Ovary (tissue), 9 donors: ENCODE measurements around the gene ZSCAN25. TPM values are rescaled to one million over a fixed set of nuclear protein-coding genes. Genes with fewer than 3 reads are reported as not detected.

Experiments
- DNase-seq, 5 donors: peaks; one replicate each; pipeline ENCODE4 v3.0.0-alpha.2; 2019 to 2020
- H3K27ac ChIP-seq, 2 donors: fragments of 200-600 bp; one replicate each; pipeline versions ENCODE4 v1.5.1 to v1.8.0; 2019 to 2022
- H3K27me3 ChIP-seq: fragments of 200-600 bp; one replicate; pipeline ENCODE4 v1.8.0; 2022
- H3K36me3 ChIP-seq: fragments of 200-600 bp; sonication (generic); one replicate; pipeline ENCODE4 v1.5.1; 2019
- H3K4me1 ChIP-seq: one replicate; pipeline ENCODE4 v1.8.1; 2013; ENCODE audit warnings: mild to moderate bottlenecking, moderate library complexity; ENCODE audit not compliant: insufficient read depth
- H3K4me3 ChIP-seq: fragments of 200-600 bp; sonication (generic); one replicate; pipeline ENCODE4 v1.5.1; 2017
- H3K9me3 ChIP-seq, 2 donors: fragments of 200-600 bp in 1 of 2; sonication (generic) in 1 of 2; one replicate each; pipeline versions ENCODE4 v1.5.1 to v1.8.1; 2013 to 2019; ENCODE audit warnings: mild to moderate bottlenecking in 1 of 2, moderate library complexity in 1 of 2
- EP300 ChIP-seq: sonication (generic); formaldehyde crosslinking; IDR thresholded peaks from one replicate; pipeline ENCODE4 v1.6.1; 2017; ENCODE audit warnings: antibody characterized with exemption
- POLR2A ChIP-seq: fragments of 450-650 bp; IDR thresholded peaks from one replicate; pipeline ENCODE4 v1.6.1; 2017; ENCODE audit warnings: antibody characterized with exemption, mild to moderate bottlenecking, moderate library complexity
- whole genome bisulfite sequencing, 3 donors: extraction: QIAGEN DNeasy Blood & Tissue Kit in 1 of 3; methylation state at CpG; one replicate each; pipeline versions ENCODE4 v1.1.5 to v1.1.7; 2013 to 2017; 5-methylcytosine and 5-hydroxymethylcytosine counted together
- intact Hi-C, 4 donors: fragments of 100-400 bp; cut with DNase I; formaldehyde crosslinking; loops; one replicate each; pipeline versions ENCODE4 v1.11.0 to v1.15.1; 2022 to 2023
- polyA plus RNA-seq, 2 donors: library from polyadenylated mRNA; stranded (reverse); fragments of 200-250 nt in 1 of 2; fragments of 350-450 nt in 1 of 2; fragmentation: Illumina TruSeq in 1 of 2; extraction: RNeasy Lipid Tissue Mini Kit (QIAGEN cat#74804) in 1 of 2; gene quantifications; one replicate each; pipeline ENCODE4 v1.2.3, GENCODE V29; 2013 to 2014
- total RNA-seq, 7 donors: library from RNA; depleted of rRNA in 2 of 7; stranded (reverse); fragments of >200 nt in 2 of 7; fragmentation: NEBNext Ultra II Directional in 3 of 7; extraction: Animal tissue kit (Norgen Biotek cat#: 25700) in 3 of 7; gene quantifications; one replicate each; pipeline versions ENCODE4 v1.1.0 to v1.2.4, GENCODE V29; 2016 to 2023
- TF ChIP-seq, protein P1 (sequence below), 3 donors: fragments of 450-650 bp in 2 of 3; fragments of 200-600 bp in 1 of 3; IDR thresholded peaks; one replicate each; pipeline versions ENCODE4 v1.5.1 to v1.8.0; 2016 to 2022; ENCODE audit warnings: antibody characterized with exemption in 3 of 3, mild to moderate bottlenecking in 1 of 3
- donor health status: DM: no; HTN: no; CAD: no; lungs with moderate emphysema.
- donor health status: DM: no; HTN: no; CAD: no.
- donor health status: Bipolar disorder and iron deficiency.
- donor health status: DM: yes; HTN: yes; CAD: no.
- donor health status: DM: no; HTN: no; CAD: no.
- donor health status: DM: yes; HTN: yes; CAD: no.

ZSCAN25 gene
- total and polyA plus RNA-seq, 9 donors, result 9.8 to 21.1 (median 17.3) TPM

DNA sequence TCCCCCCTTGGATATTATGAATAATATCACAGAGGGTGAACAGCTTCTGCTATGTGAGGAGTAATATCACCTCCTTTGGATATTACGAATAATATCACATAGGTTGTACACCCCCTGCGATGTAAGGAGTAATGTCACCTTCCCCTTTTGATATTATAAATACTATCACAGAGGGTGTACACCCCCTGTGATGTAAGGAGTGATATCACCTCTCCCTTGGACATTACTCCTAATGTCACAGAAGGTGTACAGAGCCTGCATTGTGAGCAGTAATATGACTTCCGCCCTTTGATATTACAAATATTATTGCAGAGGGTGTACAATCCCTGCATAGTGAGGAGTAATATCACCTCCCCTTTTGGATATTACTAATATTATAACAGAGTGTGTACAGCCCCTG, 27.9 kb upstream of the ZSCAN25 start:
- TF ChIP-seq, protein P1, sequence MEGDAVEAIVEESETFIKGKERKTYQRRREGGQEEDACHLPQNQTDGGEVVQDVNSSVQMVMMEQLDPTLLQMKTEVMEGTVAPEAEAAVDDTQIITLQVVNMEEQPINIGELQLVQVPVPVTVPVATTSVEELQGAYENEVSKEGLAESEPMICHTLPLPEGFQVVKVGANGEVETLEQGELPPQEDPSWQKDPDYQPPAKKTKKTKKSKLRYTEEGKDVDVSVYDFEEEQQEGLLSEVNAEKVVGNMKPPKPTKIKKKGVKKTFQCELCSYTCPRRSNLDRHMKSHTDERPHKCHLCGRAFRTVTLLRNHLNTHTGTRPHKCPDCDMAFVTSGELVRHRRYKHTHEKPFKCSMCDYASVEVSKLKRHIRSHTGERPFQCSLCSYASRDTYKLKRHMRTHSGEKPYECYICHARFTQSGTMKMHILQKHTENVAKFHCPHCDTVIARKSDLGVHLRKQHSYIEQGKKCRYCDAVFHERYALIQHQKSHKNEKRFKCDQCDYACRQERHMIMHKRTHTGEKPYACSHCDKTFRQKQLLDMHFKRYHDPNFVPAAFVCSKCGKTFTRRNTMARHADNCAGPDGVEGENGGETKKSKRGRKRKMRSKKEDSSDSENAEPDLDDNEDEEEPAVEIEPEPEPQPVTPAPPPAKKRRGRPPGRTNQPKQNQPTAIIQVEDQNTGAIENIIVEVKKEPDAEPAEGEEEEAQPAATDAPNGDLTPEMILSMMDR (IDR thresholded peaks at IDR 0.05), result no peak
- no peak for TF ChIP-seq EP300
- TF ChIP-seq POLR2A, result no peak
- intact Hi-C loops, result no loop called here
- no peaks in the 10 kb centered on the region for H3K4me1 ChIP-seq
- no peak overlapping the region for H3K27ac ChIP-seq
- no peaks in the 10 kb centered on the region for H3K9me3 ChIP-seq
- no peaks in the 10 kb centered on the region for H3K27me3 ChIP-seq
- 73 to 85% (median 84%) methylated on average over 3 of the region's 3 CpGs for WGBS, 3 donors
- no peaks in the 10 kb centered on the region for H3K36me3 ChIP-seq
- DNase-seq, result no peak
- no peak overlapping the region for H3K4me3 ChIP-seq

DNA sequence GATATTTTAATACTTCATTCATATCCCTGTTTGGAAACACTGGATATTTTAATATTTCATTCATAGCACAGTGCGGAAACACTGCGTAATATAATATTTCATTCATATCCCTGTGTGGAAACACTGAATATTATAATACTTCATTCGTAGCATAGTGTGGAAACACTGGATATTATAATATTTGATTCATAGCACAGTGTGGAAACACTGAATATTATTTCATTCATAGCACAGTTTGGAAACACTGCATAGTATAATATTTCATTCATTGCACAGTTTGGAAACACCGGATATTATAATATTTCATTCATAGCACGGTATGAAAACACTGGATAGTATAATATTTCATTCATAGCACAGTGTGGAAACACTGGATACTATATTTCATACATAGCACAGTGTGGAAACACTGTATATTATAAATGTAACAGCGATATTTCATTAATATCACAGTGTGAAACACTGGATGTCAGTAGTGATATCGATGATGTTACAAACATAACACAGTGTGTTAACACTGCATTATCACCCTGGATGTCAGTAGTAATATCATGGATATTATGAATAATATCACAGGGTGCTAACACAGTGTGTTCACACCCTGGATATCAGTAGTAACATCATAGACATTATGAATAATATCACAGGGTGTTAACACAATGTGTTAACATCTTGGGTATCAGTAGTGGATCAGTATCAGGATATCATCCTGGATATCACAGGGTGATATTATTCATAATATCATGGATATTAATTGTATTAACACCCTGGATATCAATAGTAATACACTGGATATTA, 21.6 kb upstream of the ZSCAN25 start:
- no peaks in the 10 kb centered on the region for H3K27me3 ChIP-seq
- no peaks in the 10 kb centered on the region for H3K9me3 ChIP-seq
- intact Hi-C loops, result no loop called here
- no peak overlapping the region for H3K4me3 ChIP-seq
- no peaks in the 10 kb centered on the region for H3K4me1 ChIP-seq
- WGBS, 3 donors, result 78 to 83% (median 80%) methylated on average over 7 of the region's 7 CpGs
- H3K27ac ChIP-seq, result no peak overlapping the region
- no peaks in the 10 kb centered on the region for H3K36me3 ChIP-seq
- TF ChIP-seq, protein P1 (IDR thresholded peaks at IDR 0.05), result no peak
- no peak for TF ChIP-seq EP300
- TF ChIP-seq POLR2A, result no peak
- no peak for DNase-seq

DNA sequence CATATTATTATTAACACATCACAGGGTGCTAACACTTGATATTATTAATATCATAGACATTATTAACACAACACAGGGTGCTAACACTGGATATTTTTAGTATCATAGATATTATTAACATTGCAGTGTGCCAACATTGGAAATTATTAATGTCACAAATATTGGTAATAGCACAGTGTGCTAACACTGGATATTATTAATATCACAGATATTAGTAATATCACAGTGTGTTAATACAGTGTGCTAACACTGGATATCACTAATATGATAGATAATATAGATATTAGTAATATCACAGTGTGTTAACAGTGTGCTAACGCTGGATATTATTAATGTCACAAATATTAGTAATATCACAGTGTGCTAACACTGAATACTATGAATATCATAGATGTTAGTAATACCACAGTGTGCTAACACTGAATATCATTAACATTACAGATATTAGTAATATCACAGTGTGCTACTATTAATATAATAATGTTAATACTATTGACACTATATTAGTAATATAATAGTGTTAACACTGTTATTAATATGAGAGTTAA, 20.3 kb upstream of the ZSCAN25 start:
- TF ChIP-seq, protein P1 (IDR thresholded peaks at IDR 0.05), result no peak
- TF ChIP-seq EP300, result no peak
- no peak for TF ChIP-seq POLR2A
- Histone ChIP-seq H3K4me1 (no peaks in the 10 kb centered on the region), H3K27ac (no peak overlapping the region), H3K27me3 (no peaks in the 10 kb centered on the region), H3K36me3 (no peaks in the 10 kb centered on the region), H3K9me3 (no peaks in the 10 kb centered on the region), H3K4me3 (no peak overlapping the region)
- DNase-seq, result no peak
- 91 to 95% (median 94%) methylated on average over 1 of the region's 1 CpG for WGBS, 3 donors
- intact Hi-C loops, result no loop called here

DNA sequence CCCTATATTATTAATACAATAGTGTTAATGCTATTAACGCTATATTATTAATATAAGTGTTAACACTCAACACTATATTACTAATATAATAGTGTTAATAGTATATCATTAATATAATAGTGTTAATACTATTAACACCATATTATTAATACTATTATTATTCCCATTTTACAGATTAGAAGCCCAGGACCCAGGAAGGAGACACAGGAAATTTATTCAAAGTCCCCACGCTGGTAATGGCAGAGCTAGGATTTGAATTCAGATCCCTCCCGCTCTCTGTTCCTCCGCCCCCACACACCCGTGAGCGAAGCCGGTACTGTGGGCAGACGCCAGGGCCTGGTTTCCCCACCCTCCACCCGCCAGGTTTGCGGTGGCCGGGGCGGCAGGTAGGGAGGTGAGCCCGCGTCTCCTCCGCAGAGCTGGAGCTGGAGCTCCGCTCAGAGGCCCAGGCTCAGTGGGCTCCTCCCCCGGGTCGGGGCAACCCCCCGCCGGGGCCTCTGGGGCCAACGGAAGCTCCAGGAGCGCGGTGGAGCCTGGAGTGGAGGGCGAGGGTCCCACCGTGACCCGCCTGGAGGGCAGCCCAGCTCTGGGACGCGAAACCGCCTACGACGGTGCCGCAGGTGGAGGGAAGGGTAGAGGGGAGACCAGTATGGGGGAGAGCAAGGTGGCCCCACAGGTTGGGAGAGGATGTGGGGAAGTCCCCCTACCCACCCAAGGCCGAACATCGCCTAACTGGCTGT, 18.8 kb upstream of the ZSCAN25 start, which contains the start of gene TMEM225B:
TSS of gene TMEM225B (plus strand) at position 506 of the 740 bp plus-strand sequence. CDS start 6,122 bp downstream, outside the sequence.
- WGBS, 3 donors, result 64 to 77% (median 67%) methylated on average over 34 of the region's 34 CpGs
- H3K4me1 ChIP-seq, result no peaks in the 10 kb centered on the region
- TF ChIP-seq, protein P1 (IDR thresholded peaks at IDR 0.05), result no peak
- TF ChIP-seq POLR2A (no peak), EP300 (no peak)
- H3K36me3 ChIP-seq, result no peaks in the 10 kb centered on the region
- no peak within 1 kb of the TSS for H3K27ac ChIP-seq
- intact Hi-C loops, result no loop called here
- no peaks in the 10 kb centered on the region for H3K27me3 ChIP-seq
- no peaks in the 10 kb centered on the region for H3K9me3 ChIP-seq
- no peak within 1 kb of the TSS for H3K4me3 ChIP-seq
- DNase-seq, result no peak
